Loucy (cell line): Measurements from ENCODE around the gene LENG8.
"Not testable (repeated sequence)": the region's sequence is repeated elsewhere in the genome, so short reads cannot be mapped to it uniquely, and the experiment has no call there.

Experiments
- CTCF ChIP-seq: fragments of 200-600 bp; sonication (generic); conservative IDR thresholded peaks from 2 replicates; pipeline ENCODE4 v1.5.1; 2014; ENCODE audit warnings: mild to moderate bottlenecking, antibody characterized with exemption, low read length
- EZH2phosphoT487 ChIP-seq: fragments of 200-600 bp; IDR thresholded peaks from 2 replicates; pipeline ENCODE4 v1.6.1; 2018; ENCODE audit warnings: antibody characterized with exemption, mild to moderate bottlenecking, moderate library complexity, borderline replicate concordance

GRCh38 chr19:54508487-54508886 is 59.5 kb downstream of the LENG8 start:
- TF ChIP-seq CTCF, EZH2phosphoT487: not testable (repeated sequence)
